ENCODE results near the gene DCLK1.
A peak's percentile ranks its signal among the peaks of the same experiment; 100 is the strongest.
"Not testable (repeated sequence)": the region's sequence is repeated elsewhere in the genome, so short reads cannot be mapped to it uniquely, and the experiment has no call there.

The DCLK1 gene

DNA sequence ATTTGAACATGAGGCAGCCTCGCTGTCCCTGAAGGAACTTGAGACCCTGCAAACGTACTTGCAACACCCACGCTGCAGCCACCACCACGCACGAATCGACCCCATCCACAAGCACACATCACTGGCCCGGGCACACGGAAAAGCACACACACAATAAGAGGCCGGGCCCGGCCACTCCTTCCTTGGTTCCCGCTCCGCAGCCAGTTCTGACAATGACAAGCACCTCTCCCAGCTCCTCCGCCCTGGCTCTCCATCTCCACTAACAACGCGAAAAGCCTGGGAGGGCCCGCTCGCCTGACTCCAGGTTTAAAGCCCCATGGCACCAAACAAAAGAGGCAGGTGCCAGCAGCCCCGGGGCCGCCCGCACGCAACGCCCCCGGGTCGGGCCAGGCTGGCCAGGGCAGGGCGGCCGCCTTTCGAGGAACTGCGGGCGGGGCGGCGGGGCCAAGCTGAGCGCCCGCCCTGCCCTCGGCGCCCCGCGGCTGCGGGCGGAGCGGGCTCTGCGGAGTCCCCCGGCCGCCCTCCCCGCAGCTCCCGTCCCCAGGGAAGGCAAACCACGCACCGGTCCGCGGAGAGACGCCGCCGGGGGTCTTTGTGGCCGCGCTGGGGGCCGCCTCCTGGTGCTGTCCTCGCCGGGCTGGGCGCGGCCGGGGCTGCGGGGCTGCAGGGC, 495 bp downstream of the DCLK1 start:
- DNase-seq (ENCODE audit: low spot score) = no peak

DNA sequence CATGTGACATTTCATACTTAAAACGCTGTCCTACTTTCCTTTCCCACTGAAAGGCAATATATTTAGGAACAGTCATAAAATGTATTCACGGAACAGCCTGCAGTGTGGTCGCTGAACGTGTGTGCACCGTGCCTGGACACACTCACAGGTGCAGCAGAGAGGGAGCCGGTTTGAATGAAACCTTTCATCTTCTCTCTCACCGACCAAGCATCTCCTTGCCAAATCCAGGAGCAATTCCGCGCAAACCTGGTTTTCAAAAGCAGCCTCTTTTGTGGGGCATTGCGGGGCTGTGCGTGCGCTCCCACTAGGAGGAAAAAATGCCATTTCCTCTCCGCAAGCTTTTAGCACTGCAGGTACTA, 1.0 kb downstream of the DCLK1 start:
- no peak for DNase-seq (ENCODE audit: low spot score)

- DNase-seq (ENCODE audit: low spot score) = no peak
These were observed 1.6 kb downstream of the DCLK1 start for GRCh38 chr13:36129539-36129938.

GRCh38 chr13:36126491-36126890, 4.7 kb downstream of the DCLK1 start:
- DNase-seq (ENCODE audit: low spot score) = no peak

- DNase-seq (ENCODE audit: low spot score) = no peak
These were observed 5.3 kb downstream of the DCLK1 start for GRCh38 chr13:36125841-36126240.

DNA sequence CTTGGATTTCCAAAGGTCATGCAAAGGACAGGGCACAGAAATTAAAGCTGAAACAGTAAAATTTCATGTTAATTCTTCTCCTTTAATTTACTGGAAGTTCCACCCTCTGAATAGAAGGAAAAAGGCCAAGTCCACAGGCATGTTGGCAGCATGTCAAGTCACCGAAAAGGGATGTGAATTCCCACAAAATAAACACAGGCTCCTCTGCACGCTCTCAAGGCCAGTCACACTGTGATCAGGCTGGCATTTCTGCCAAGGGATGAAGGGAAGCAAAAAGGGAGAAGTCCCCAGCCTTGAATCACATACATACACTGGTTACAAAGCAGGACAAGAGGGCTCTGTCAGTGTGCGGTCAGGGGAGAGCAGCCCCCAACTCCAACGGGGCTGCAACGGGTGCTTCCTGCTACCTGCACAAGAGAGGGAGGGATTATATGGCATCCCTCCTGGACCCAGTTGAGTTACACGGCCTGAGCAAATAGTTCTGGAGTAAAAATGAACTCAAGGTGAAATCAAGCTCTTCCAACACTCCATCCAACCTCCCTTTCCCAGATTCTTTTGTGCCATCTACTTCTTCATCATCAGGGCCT, 6.9 kb downstream of the DCLK1 start:
- DNase-seq (ENCODE audit: low spot score) = peak; percentile 22

- DNase-seq (ENCODE audit: low spot score) = no peak
These were observed 15.9 kb downstream of the DCLK1 start for GRCh38 chr13:36115306-36115705.

- DNase-seq (ENCODE audit: low spot score) = no peak
These were observed 16.9 kb downstream of the DCLK1 start for GRCh38 chr13:36114233-36114632.

GRCh38 chr13:36108954-36109353, 22.2 kb downstream of the DCLK1 start:
- no peak for DNase-seq (ENCODE audit: low spot score)

DNA sequence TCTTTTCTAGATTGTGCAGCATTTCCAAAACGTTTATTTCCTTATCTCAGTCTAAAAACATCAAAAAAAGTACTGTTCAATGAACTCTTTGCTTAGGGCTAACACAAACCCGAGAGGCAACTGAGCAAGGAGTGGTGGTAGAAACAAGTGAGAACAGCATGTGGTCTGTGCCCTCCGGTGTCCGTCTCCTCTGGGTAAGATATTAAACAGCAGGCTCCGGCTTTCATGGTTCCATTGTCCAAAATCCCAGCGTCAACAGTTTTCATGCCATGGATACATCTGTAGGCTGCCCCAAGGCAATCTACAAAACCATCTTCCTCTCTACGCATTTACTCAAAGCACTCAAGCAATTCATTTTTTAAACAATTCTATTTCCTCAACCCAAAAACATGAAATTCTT, 22.8 kb downstream of the DCLK1 start:
- DNase-seq (ENCODE audit: low spot score) = no peak

DNA sequence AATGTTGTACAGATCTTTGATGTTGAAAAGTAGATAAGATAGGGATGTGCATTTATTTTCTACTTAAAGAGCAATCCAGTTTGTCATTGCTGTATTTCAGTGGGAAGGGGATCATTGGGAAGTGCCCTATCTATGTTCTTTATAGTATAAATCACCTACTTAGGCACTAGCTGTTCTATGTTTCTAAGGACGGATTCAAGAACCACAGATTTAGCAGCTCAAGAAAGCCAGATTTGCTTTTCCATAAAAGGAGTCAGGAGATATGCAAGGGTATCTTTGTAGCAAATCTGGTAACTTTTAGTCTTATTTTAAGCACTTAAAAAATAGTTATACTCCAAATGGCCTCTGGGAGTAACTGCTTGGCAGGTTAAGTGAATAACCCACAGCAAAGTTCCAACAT, 23.7 kb downstream of the DCLK1 start:
- no peak for DNase-seq (ENCODE audit: low spot score)

DNA sequence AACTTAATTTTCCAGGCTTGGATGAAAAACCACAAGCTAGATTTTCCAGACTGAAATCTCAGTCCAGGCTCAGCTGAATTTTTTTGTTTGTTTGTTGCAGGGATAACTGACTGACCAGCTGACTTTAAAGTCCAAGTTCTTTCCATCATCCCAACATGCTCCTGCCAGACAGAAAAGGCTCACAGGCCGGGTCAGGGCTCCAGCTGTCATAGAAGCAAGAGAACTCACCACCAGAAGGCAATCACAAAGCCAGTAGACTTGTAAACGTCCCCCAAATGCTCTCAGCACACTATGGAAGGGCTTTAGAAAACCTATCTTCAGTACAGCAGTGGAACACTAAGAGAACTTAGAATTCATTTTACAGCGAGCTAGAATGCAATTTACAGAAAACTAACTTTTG, 25.5 kb downstream of the DCLK1 start:
- DNase-seq (ENCODE audit: low spot score) = no peak

- no peak for DNase-seq (ENCODE audit: low spot score)
These were observed 28.5 kb downstream of the DCLK1 start for GRCh38 chr13:36102721-36103120.

DNA sequence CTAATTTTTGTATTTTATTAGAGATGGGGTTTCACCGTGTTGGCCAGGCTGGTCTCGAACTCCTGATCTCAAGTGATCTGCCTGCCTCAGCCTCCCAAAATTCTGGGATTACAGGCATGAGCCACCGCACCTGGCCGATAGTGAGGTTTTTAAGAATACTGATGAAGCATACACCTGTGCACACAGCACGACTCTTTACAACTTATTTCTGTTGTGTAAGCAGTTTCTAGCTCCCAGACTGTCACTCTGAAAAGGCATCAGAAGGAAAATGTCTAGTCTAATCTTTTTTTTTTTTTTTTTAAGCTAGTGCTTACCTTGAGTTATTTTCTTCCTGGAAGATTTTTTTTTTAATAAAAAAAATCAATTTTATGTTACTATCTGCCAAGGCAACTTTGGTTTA, 29.3 kb downstream of the DCLK1 start:
- not testable (repeated sequence) for DNase-seq (ENCODE audit: low spot score)

DNA sequence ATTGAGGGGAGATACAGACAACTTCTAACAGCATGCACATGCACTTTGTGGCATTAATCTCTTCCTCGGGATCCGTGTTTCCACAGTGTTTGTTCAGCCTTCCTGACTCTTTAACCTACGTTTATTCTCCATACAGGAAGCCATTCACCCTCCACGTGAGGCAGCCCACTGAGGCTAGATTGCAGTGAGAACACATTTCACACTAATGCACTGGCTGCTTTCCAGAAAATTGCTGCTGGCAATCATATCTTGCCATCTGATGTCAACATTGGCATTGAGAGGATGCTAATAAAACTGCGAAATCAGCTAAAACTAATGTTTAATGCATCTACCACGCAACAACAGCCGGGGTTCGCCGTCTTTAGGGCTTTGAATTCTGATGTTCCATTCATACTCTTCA, 30.0 kb downstream of the DCLK1 start:
- no peak for DNase-seq (ENCODE audit: low spot score)

DNA sequence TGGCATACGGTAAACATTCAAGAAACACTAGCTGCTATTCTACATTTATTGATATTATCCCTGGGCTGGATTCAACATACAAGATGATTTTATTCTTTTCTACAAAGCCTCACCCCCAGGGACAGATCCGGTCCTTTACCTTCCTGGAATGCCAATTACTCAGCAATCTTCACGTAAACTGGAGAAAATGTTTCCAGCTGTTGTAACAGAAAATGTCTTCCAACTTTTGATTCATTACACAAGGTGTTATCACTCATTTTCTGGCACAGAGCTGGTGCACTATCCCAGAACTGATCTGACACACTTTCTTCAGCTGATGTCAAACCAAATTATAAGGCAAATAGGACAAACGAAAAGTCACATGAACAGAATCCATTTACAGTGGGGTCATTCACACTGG, 33.1 kb downstream of the DCLK1 start:
- no peak for DNase-seq (ENCODE audit: low spot score)

- DNase-seq (ENCODE audit: low spot score) = no peak
These were observed 34.4 kb downstream of the DCLK1 start for GRCh38 chr13:36096461-36097416.

- no peak for DNase-seq (ENCODE audit: low spot score)
These were observed 36.7 kb downstream of the DCLK1 start for GRCh38 chr13:36094478-36094877.

- DNase-seq (ENCODE audit: low spot score) = no peak
These were observed 40.6 kb downstream of the DCLK1 start for GRCh38 chr13:36090592-36090991.

- no peak for DNase-seq (ENCODE audit: low spot score)
These were observed 42.0 kb downstream of the DCLK1 start for GRCh38 chr13:36089130-36089647.

DNA sequence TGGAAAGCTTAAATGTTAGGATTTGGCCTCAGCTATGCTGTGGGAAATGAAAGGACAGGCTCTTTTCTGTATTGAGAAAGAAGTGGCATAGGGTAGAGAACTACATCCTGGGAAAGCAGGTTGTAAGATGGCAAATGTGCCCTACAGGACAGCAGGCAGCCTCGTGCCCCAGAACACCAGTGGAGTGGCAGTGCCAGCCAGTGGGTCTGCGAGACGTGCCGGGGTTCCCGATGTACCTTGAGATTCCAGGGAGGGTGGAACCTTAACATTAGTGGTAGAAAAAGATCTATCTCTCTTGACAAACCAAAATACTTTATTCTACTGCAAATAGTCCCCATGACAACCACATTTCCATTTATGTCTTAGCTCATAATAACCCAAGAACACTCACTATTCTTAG, 42.7 kb downstream of the DCLK1 start:
- DNase-seq (ENCODE audit: low spot score) = no peak

GRCh38 chr13:36088001-36088400, 43.2 kb downstream of the DCLK1 start:
- DNase-seq (ENCODE audit: low spot score) = no peak

GRCh38 chr13:36086117-36086516, 45.1 kb downstream of the DCLK1 start:
- no peak for DNase-seq (ENCODE audit: low spot score)

Measured in pons (tissue), 1 donor.